ENCODE measurements around the gene LAMC1. TPM values are rescaled to one million over a fixed set of nuclear protein-coding genes. Genes with fewer than 3 reads are reported as not detected.

Gene LAMC1
- total RNA-seq, 4 donors from 2014 or later: 288 to 318 (median 304) TPM

DNA sequence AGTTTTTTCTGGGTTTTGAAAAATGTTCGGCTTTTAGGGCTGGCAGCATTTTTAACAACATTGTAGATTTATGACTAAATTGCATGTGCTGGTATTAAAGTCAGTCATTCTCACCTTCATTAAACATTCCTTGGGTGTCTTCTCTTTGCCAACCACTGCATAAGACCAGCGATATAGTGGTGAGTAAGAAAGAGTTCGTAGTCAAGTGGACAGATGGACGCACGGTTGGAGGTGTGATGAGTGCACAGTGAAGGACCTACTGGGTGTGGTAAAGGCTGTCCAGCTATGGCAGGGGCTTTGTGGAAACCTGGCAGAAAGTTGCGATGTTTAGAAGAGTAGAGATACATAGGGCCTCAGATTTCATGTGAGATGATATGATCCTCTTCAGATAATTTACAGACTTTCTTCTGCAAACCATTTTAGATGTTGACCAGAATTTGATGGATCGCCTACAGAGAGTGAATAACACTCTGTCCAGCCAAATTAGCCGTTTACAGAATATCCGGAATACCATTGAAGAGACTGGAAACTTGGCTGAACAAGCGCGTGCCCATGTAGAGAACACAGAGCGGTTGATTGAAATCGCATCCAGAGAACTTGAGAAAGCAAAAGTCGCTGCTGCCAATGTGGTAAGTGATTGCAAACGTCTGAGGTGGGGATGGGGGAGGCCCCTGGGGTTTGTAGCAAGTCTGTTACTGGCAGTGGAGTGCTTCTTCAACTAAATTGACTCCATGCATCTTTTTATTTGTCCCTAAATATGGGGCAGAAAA, 106.9 kb downstream of the LAMC1 start:
- H3K4me1 ChIP-seq: peaks cover 0 to 25% (median 10%) of the 10 kb centered on the region in 4 donors
- H3K9me3 ChIP-seq: no peaks in the 10 kb centered on the region
- H3K27ac ChIP-seq: peak overlapping the region in 2 of 4 donors; percentile 1 to 43
- DNase-seq (ENCODE audit: low spot score in 2 of 2): no peak
- peaks cover 2 to 90% (median 8%) of the 10 kb centered on the region in 3 donors for H3K36me3 ChIP-seq
- no peaks in the 10 kb centered on the region for H3K27me3 ChIP-seq
- WGBS, 2 donors: 82 to 85% methylated on average over 15 of the region's 15 CpGs
- TF ChIP-seq POLR2A (IDR thresholded peaks at IDR 0.05) (no peak), EP300 (IDR thresholded peaks at IDR 0.05) (peak in 1 of 2 donors; percentile 55)
- no peak overlapping the region for H3K4me3 ChIP-seq

- peak overlapping the region in 1 of 4 donors; percentile 15 for H3K27ac ChIP-seq
- 34 to 40% methylated on average over 2 of the region's 2 CpGs for WGBS, 2 donors
These were observed 107.9 kb downstream of the LAMC1 start for GRCh38 chr1:183131166-183131565.

DNA sequence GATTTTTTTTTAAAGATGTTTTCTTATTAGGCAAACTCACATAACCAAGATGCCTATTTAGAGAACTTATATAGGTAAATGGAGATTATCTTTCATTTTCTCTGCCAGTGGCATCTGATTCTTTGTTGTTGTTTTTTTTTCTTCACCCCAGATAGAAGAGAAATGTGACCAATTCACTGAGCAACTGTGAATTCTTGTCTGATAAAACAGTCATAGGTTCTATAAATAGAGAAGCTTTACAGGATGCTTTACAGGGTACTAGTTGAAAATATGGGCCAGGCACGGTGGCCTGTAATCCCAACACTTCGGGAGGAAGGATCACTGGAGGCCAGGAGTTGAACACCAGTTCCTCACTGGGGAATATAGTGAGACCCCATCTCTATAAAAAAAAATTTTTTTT, 112.1 kb downstream of the LAMC1 start:
- Histone ChIP-seq H3K36me3 (peaks cover 2 to 74% (median 8%) of the 10 kb centered on the region in 3 donors), H3K9me3 (no peaks in the 10 kb centered on the region), H3K4me1 (peaks cover 0 to 29% (median 5%) of the 10 kb centered on the region in 4 donors), H3K27me3 (no peaks in the 10 kb centered on the region), H3K27ac (no peak overlapping the region), H3K4me3 (no peak overlapping the region)
- 78 to 91% methylated on average over 2 of the region's 2 CpGs for WGBS, 2 donors
- no peak for DNase-seq (ENCODE audit: low spot score in 2 of 2)
- TF ChIP-seq CTCF (IDR thresholded peaks at IDR 0.05) (no peak), POLR2A (IDR thresholded peaks at IDR 0.05) (no peak), EP300 (IDR thresholded peaks at IDR 0.05) (no peak)

More at GRCh38 chr1:183131166-183131565, 107.9 kb downstream of the LAMC1 start:
- TF ChIP-seq POLR2A (IDR thresholded peaks at IDR 0.05) (no peak), EP300 (IDR thresholded peaks at IDR 0.05) (no peak), CTCF (IDR thresholded peaks at IDR 0.05) (no peak)
- peaks cover 0 to 15% (median 4%) of the 10 kb centered on the region in 4 donors for H3K4me1 ChIP-seq
- no peaks in the 10 kb centered on the region for H3K27me3 ChIP-seq
- H3K36me3 ChIP-seq: peaks cover 2 to 94% (median 8%) of the 10 kb centered on the region in 3 donors
- H3K4me3 ChIP-seq: no peak overlapping the region
- no peak for DNase-seq (ENCODE audit: low spot score in 2 of 2)
- H3K9me3 ChIP-seq: no peaks in the 10 kb centered on the region

- TF ChIP-seq EP300 (IDR thresholded peaks at IDR 0.05) (peak in 1 of 2 donors; percentile 53), CTCF (IDR thresholded peaks at IDR 0.05) (no peak), POLR2A (IDR thresholded peaks at IDR 0.05) (no peak)
- Histone ChIP-seq H3K4me1 (peaks cover 0 to 41% (median 5%) of the 10 kb centered on the region in 4 donors), H3K4me3 (no peak overlapping the region), H3K27ac (peak overlapping the region; percentile 16 to 83 (median 62)), H3K36me3 (peaks cover 2 to 75% (median 8%) of the 10 kb centered on the region in 3 donors), H3K9me3 (no peaks in the 10 kb centered on the region), H3K27me3 (no peaks in the 10 kb centered on the region)
- 59 to 62% methylated on average over 3 of the region's 3 CpGs for WGBS, 2 donors
- DNase-seq (ENCODE audit: low spot score in 2 of 2): peak in 1 of 2 donors; percentile 54
These were observed 114.6 kb downstream of the LAMC1 start for GRCh38 chr1:183137782-183138181.

DNA sequence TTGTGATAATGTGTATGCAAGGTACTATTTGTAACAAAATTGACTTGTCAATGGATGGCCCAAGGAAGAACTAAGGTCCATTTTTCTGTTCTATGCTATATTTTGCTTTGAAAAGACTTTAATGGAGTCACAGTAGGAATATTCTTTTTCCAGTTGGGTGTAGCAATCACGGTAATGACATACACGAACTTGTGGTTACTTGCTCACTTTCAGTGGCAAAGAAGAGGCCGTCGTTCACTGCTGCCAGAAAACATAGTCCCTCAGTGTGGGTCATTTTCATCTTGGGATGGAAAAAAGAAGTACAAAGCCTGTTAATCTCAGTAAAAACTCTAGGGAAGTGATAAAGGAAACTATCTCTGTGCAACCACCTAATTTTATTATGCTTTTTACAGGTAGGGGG, 115.1 kb downstream of the LAMC1 start:
- H3K36me3 ChIP-seq: peaks cover 2 to 75% (median 8%) of the 10 kb centered on the region in 3 donors
- 74 to 76% methylated on average over 4 of the region's 4 CpGs for WGBS, 2 donors
- peak overlapping the region; percentile 43 to 83 (median 62) for H3K27ac ChIP-seq
- H3K4me1 ChIP-seq: peaks cover 0 to 45% (median 5%) of the 10 kb centered on the region in 4 donors
- H3K4me3 ChIP-seq: no peak overlapping the region
- TF ChIP-seq POLR2A (IDR thresholded peaks at IDR 0.05) (no peak), EP300 (IDR thresholded peaks at IDR 0.05) (no peak), CTCF (IDR thresholded peaks at IDR 0.05) (no peak)
- no peaks in the 10 kb centered on the region for H3K27me3 ChIP-seq
- DNase-seq (ENCODE audit: low spot score in 2 of 2): no peak
- no peaks in the 10 kb centered on the region for H3K9me3 ChIP-seq

Measured in tibial nerve (tissue), 4 donors.